Measurements from ENCODE around the gene TEX53. TPM values are rescaled to one million over a fixed set of nuclear protein-coding genes. Genes with fewer than 3 reads are reported as not detected.

Gene TEX53
- total RNA-seq, 2 donors from 2014 or later = not detected

- Mint-ChIP-seq H3K27me3 (no peaks in the 10 kb centered on the region), H3K27ac (peak overlapping the region; percentile 78), H3K4me3 (no peak overlapping the region), H3K9me3 (no peaks in the 10 kb centered on the region), H3K36me3 (ENCODE audit: low read depth) (peaks cover 91% of the 10 kb centered on the region), H3K4me1 (no peaks in the 10 kb centered on the region)
- no peak for ATAC-seq (replicated peaks)
Observed at GRCh38 chr9:114634387-114634786, 23.2 kb downstream of the TEX53 start.

GRCh38 chr9:114633438-114634089, 24.0 kb downstream of the TEX53 start:
- no peaks in the 10 kb centered on the region for H3K9me3 Mint-ChIP-seq
- peaks cover 91% of the 10 kb centered on the region for H3K36me3 Mint-ChIP-seq (ENCODE audit: low read depth)
- H3K27ac Mint-ChIP-seq = peak overlapping the region; percentile 78
- H3K4me3 Mint-ChIP-seq = no peak overlapping the region
- peak; percentile 86 for ATAC-seq (replicated peaks)
- no peaks in the 10 kb centered on the region for H3K4me1 Mint-ChIP-seq
- no peaks in the 10 kb centered on the region for H3K27me3 Mint-ChIP-seq

- no peaks in the 10 kb centered on the region for H3K27me3 Mint-ChIP-seq
- peak overlapping the region; percentile 49 for H3K27ac Mint-ChIP-seq
- no peaks in the 10 kb centered on the region for H3K9me3 Mint-ChIP-seq
- peaks cover 95% of the 10 kb centered on the region for H3K36me3 Mint-ChIP-seq (ENCODE audit: low read depth)
- H3K4me1 Mint-ChIP-seq = no peaks in the 10 kb centered on the region
- no peak overlapping the region for H3K4me3 Mint-ChIP-seq
- no peak for ATAC-seq (replicated peaks)
Observed at GRCh38 chr9:114631166-114631565, 26.4 kb downstream of the TEX53 start.

- peak overlapping the region; percentile 47 for H3K27ac Mint-ChIP-seq
- H3K4me1 Mint-ChIP-seq = no peaks in the 10 kb centered on the region
- peaks cover 93% of the 10 kb centered on the region for H3K36me3 Mint-ChIP-seq (ENCODE audit: low read depth)
- no peak overlapping the region for H3K4me3 Mint-ChIP-seq
- no peaks in the 10 kb centered on the region for H3K27me3 Mint-ChIP-seq
- H3K9me3 Mint-ChIP-seq = no peaks in the 10 kb centered on the region
- no peak for ATAC-seq (replicated peaks)
Observed at GRCh38 chr9:114629563-114630090, 28.0 kb downstream of the TEX53 start.

- Mint-ChIP-seq H3K9me3 (no peaks in the 10 kb centered on the region), H3K27ac (no peak overlapping the region), H3K4me3 (no peak overlapping the region), H3K4me1 (no peaks in the 10 kb centered on the region), H3K27me3 (no peaks in the 10 kb centered on the region), H3K36me3 (ENCODE audit: low read depth) (peaks cover 83% of the 10 kb centered on the region)
- no peak for ATAC-seq (replicated peaks)
Observed at GRCh38 chr9:114627553-114627952, 30.1 kb downstream of the TEX53 start.

- Mint-ChIP-seq H3K4me1 (peaks cover 5% of the 10 kb centered on the region), H3K36me3 (ENCODE audit: low read depth) (peaks cover 83% of the 10 kb centered on the region)
Observed at GRCh38 chr9:114626415-114627020, 31.1 kb downstream of the TEX53 start.

GRCh38 chr9:114624677-114625076, 32.9 kb downstream of the TEX53 start:
- Mint-ChIP-seq H3K27me3 (no peaks in the 10 kb centered on the region), H3K27ac (peak overlapping the region; percentile 11), H3K36me3 (ENCODE audit: low read depth) (peaks cover 79% of the 10 kb centered on the region), H3K4me1 (peaks cover 9% of the 10 kb centered on the region), H3K4me3 (no peak overlapping the region), H3K9me3 (no peaks in the 10 kb centered on the region)
- ATAC-seq (replicated peaks) = no peak

More at GRCh38 chr9:114626415-114627020, 31.1 kb downstream of the TEX53 start:
- no peaks in the 10 kb centered on the region for H3K9me3 Mint-ChIP-seq
- no peak overlapping the region for H3K27ac Mint-ChIP-seq
- H3K27me3 Mint-ChIP-seq = no peaks in the 10 kb centered on the region
- no peak for ATAC-seq (replicated peaks)
- no peak overlapping the region for H3K4me3 Mint-ChIP-seq

- ATAC-seq (replicated peaks) = no peak
- no peaks in the 10 kb centered on the region for H3K27me3 Mint-ChIP-seq
- H3K36me3 Mint-ChIP-seq (ENCODE audit: low read depth) = peaks cover 75% of the 10 kb centered on the region
- peaks cover 9% of the 10 kb centered on the region for H3K4me1 Mint-ChIP-seq
- H3K27ac Mint-ChIP-seq = peak overlapping the region; percentile 8
- no peaks in the 10 kb centered on the region for H3K9me3 Mint-ChIP-seq
- H3K4me3 Mint-ChIP-seq = no peak overlapping the region
Observed at GRCh38 chr9:114621975-114622609, 35.5 kb downstream of the TEX53 start.

- H3K4me1 Mint-ChIP-seq = peaks cover 9% of the 10 kb centered on the region
- H3K36me3 Mint-ChIP-seq (ENCODE audit: low read depth) = peaks cover 73% of the 10 kb centered on the region
- no peaks in the 10 kb centered on the region for H3K27me3 Mint-ChIP-seq
- ATAC-seq (replicated peaks) = no peak
- peak overlapping the region; percentile 8 for H3K27ac Mint-ChIP-seq
- no peaks in the 10 kb centered on the region for H3K9me3 Mint-ChIP-seq
- H3K4me3 Mint-ChIP-seq = no peak overlapping the region
Observed at GRCh38 chr9:114621561-114621960, 36.0 kb downstream of the TEX53 start.

GRCh38 chr9:114619191-114619761, 38.3 kb downstream of the TEX53 start:
- Mint-ChIP-seq H3K27ac (peak overlapping the region; percentile 73), H3K4me1 (peaks cover 14% of the 10 kb centered on the region), H3K36me3 (ENCODE audit: low read depth) (peaks cover 55% of the 10 kb centered on the region), H3K27me3 (no peaks in the 10 kb centered on the region), H3K9me3 (no peaks in the 10 kb centered on the region), H3K4me3 (peak overlapping the region; percentile 57)
- no peak for ATAC-seq (replicated peaks)

- no peaks in the 10 kb centered on the region for H3K27me3 Mint-ChIP-seq
- H3K9me3 Mint-ChIP-seq = no peaks in the 10 kb centered on the region
- peak overlapping the region; percentile 78 for H3K27ac Mint-ChIP-seq
- H3K4me1 Mint-ChIP-seq = peaks cover 27% of the 10 kb centered on the region
- ATAC-seq (replicated peaks) = no peak
- peak overlapping the region; percentile 42 for H3K4me3 Mint-ChIP-seq
- H3K36me3 Mint-ChIP-seq (ENCODE audit: low read depth) = peaks cover 44% of the 10 kb centered on the region
Observed at GRCh38 chr9:114616684-114617520, 40.7 kb downstream of the TEX53 start.

GRCh38 chr9:114614373-114614772, 43.2 kb downstream of the TEX53 start:
- Mint-ChIP-seq H3K4me1 (peaks cover 23% of the 10 kb centered on the region), H3K27ac (no peak overlapping the region), H3K27me3 (no peaks in the 10 kb centered on the region), H3K9me3 (no peaks in the 10 kb centered on the region), H3K4me3 (no peak overlapping the region), H3K36me3 (ENCODE audit: low read depth) (peaks cover 22% of the 10 kb centered on the region)
- ATAC-seq (replicated peaks) = no peak

GRCh38 chr9:114613919-114614318, 43.7 kb downstream of the TEX53 start:
- no peak for ATAC-seq (replicated peaks)
- Mint-ChIP-seq H3K9me3 (no peaks in the 10 kb centered on the region), H3K36me3 (ENCODE audit: low read depth) (peaks cover 17% of the 10 kb centered on the region), H3K4me3 (peak overlapping the region; percentile 81), H3K4me1 (peaks cover 24% of the 10 kb centered on the region), H3K27me3 (no peaks in the 10 kb centered on the region), H3K27ac (peak overlapping the region; percentile 81)

GRCh38 chr9:114613087-114613486, 44.5 kb downstream of the TEX53 start:
- Mint-ChIP-seq H3K27me3 (no peaks in the 10 kb centered on the region), H3K4me3 (peak overlapping the region; percentile 81), H3K36me3 (ENCODE audit: low read depth) (peaks cover 9% of the 10 kb centered on the region), H3K27ac (peak overlapping the region; percentile 81), H3K4me1 (peaks cover 24% of the 10 kb centered on the region), H3K9me3 (no peaks in the 10 kb centered on the region)
- ATAC-seq (replicated peaks) = no peak

Measured in activated T-helper 17 cell treated with anti-CD3 and anti-CD28 coated beads, Interleukin-2, amount 50 U/mL, for 72 hours (primary cell).